GM12891 (cell line): ENCODE data around the gene NUCB2.

Experiments
- POLR2A ChIP-seq: IDR thresholded peaks from 2 replicates; pipeline ENCODE4 v1.6.1; 2011; ENCODE audit warnings: low read depth, low read length, control low read depth
- TAF1 ChIP-seq: IDR thresholded peaks from 2 replicates; pipeline ENCODE4 v1.6.1; 2011; ENCODE audit warnings: low read depth, low read length, control low read depth

GRCh38 chr11:17291710-17292109 is 15.2 kb downstream of the NUCB2 start:
- no peak for TF ChIP-seq TAF1
- TF ChIP-seq POLR2A = no peak
